Measurements from ENCODE around the gene GPR156.

The GPR156 gene

GRCh38 chr3:120129051-120129450 lies 156.0 kb downstream of the GPR156 start:
- Histone ChIP-seq H3K36me3 (ENCODE audit: control insufficient read depth, insufficient read depth, low read length) (no peaks in the 10 kb centered on the region), H3K9me3 (ENCODE audit: control insufficient read depth, insufficient read depth, low read length) (no peaks in the 10 kb centered on the region), H3K4me3 (ENCODE audit: low read depth, low read length) (no peak overlapping the region), H3K27ac (ENCODE audit: low read depth, low read length) (no peak overlapping the region), H3K4me1 (ENCODE audit: control insufficient read depth, insufficient read depth, low read length) (no peaks in the 10 kb centered on the region), H3K27me3 (ENCODE audit: control insufficient read depth, insufficient read depth, low read length) (no peaks in the 10 kb centered on the region), H3K9ac (ENCODE audit: low read depth, low read length) (no peak overlapping the region)

- Histone ChIP-seq H3K4me1 (ENCODE audit: control insufficient read depth, insufficient read depth, low read length) (no peaks in the 10 kb centered on the region), H3K9me3 (ENCODE audit: control insufficient read depth, insufficient read depth, low read length) (no peaks in the 10 kb centered on the region), H3K36me3 (ENCODE audit: control insufficient read depth, insufficient read depth, low read length) (no peaks in the 10 kb centered on the region), H3K27me3 (ENCODE audit: control insufficient read depth, insufficient read depth, low read length) (no peaks in the 10 kb centered on the region), H3K4me3 (ENCODE audit: low read depth, low read length) (no peak overlapping the region), H3K9ac (ENCODE audit: low read depth, low read length) (no peak overlapping the region), H3K27ac (ENCODE audit: low read depth, low read length) (no peak overlapping the region)
Observed at GRCh38 chr3:120125992-120126391, 159.0 kb downstream of the GPR156 start.

DNA sequence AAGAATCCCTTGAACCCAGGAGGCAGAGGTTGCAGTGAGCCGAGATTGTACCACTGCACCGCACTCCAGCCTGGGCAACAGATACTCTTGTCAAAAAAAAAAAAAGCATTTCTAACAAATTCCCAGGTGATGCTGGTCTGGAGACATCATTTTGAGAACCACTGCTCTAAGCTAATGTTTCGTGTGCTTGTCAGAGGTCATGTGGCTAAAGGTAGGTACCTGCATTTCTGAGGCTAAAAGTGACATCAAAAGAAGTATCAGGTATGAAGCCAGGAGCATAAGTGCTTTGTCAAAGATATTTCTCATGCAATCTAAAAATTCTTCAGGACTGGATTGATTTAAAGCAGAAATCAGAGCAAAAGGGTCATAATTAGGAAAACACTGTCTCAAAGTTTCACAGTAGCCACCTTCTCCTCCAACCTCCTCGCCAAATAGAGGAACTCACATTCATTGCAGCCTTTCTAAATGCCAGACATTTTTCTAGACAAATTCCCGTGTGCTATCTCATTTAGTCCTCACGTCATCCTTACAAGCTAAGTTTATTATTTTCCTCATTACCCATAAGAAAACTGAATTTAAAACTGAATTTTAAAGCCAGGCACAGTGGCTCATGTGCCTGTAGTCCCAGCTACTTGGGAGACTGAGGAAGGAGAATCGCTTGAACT lies 165.0 kb downstream of the GPR156 start:
- no peaks in the 10 kb centered on the region for H3K36me3 ChIP-seq (ENCODE audit: control insufficient read depth, insufficient read depth, low read length)
- no peak overlapping the region for H3K27ac ChIP-seq (ENCODE audit: low read depth, low read length)
- H3K4me1 ChIP-seq (ENCODE audit: control insufficient read depth, insufficient read depth, low read length): no peaks in the 10 kb centered on the region
- H3K9me3 ChIP-seq (ENCODE audit: control insufficient read depth, insufficient read depth, low read length): 0 out of 2 replicates have a peak, but pooled peaks cover 4% of the 10 kb centered on the region
- H3K4me3 ChIP-seq (ENCODE audit: low read depth, low read length): no peak overlapping the region
- no peak overlapping the region for H3K9ac ChIP-seq (ENCODE audit: low read depth, low read length)
- H3K27me3 ChIP-seq (ENCODE audit: control insufficient read depth, insufficient read depth, low read length): no peaks in the 10 kb centered on the region

All from HUES48 (cell line).